Activated gamma-delta T cell (primary cell): ENCODE results near the gene CCN2.
"Not testable (repeated sequence)": the region's sequence is repeated elsewhere in the genome, so short reads cannot be mapped to it uniquely, and the experiment has no call there.

Source experiments
- DNase-seq: peaks from one replicate; lab custom pipeline; 2025; lab: John Stamatoyannopoulos, UW

The CCN2 gene

DNA sequence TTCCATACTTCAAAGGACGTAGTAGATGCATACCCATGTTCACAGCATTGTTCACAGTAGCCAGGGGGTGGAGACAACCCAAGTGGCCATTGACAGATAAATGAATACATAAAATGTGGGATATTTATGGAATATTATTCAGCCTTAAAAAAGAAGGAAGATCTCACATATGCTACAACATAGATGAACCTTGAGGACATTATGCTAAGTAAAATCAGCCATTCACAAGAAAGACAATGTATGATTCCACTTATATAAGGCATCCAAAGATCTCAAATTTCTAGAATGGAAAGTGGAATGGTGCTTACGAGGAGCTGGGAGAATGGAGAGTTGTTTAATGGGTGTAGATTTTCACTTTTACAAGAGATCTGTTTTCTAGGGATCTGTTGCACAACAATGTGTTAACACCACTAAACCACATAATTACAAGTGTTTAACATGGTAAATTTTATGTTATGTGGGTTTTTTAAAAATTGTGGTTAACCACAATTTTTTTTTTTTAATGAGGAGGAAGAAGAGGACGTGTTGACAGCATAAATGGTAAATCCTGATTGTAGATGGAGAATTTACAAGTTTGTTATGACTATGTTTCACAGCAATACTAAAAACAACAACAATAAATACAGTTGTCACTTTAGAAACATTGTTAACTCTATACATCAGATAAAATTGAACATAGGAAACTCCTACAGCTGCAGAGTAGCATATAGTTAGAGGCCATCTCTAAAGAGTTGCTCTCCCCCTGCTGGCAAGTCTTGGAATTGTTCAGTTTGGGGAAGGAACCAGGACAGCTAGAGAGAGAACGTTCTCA is 41.6 kb downstream of the CCN2 start:
- no peak for DNase-seq

DNA sequence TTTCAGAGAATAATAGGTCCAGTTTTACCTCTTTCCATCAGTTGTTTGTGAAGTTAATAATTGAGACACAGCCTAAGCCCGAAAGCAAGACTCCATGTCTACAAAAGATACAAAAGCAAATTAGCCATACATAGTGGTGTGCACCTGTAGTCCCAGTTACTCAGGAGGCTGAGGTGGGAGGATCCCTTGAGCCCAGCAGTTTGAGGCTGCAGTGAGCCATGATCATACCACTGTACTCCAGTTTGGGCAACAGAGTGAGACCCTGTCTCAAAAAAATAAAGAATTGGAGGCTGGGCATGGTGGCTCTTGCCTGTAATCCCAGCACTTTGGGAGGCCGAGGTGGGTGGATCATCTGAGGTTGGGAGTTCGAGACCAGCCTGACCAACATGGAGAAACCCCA is 42.4 kb downstream of the CCN2 start:
- DNase-seq, result not testable (repeated sequence)

DNA sequence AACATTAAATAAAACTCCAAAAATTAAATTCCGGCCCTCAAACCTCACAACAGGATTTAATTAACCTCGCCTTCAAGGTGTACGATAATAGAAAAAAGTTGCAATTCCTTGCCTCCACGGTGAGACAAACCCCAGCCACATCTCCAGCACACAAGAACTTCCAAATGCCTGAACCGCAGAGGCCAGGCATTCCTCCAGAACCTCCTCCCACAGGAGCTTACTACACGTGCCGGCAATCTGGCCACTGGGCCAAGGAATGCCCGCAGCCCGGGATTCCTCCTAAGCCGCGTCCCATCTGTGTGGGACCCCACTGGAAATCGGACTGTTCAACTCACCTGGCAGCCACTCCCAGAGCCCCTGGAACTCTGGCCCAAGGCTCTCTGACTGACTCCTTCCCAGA is 47.4 kb downstream of the CCN2 start:
- not testable (repeated sequence) for DNase-seq

DNA sequence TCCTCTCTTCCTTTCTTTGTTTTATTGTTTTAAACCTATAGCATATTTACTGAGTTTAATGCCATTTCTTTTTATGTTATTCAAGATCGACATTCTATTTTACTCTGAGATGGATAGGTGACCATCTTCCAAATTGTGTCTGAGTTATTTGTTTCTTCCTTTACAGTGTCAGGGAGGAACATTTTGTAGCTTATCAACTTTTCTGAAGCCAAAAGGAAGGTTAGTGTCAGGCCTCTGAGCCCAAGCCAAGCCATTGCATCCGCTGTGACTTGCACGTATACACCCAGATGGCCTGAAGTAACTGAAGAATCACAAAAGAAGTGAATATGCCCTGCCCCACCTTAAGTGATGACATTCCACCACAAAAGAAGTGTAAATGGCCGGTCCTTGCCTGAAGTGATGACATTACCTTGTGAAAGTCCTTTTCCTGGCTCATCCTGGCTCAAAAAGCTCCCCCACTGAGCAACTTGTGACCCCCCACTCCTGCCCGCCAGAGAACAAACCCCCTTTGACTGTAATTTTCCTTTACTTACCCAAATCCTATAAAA is 49.8 kb downstream of the CCN2 start:
- DNase-seq, result not testable (repeated sequence)

DNA sequence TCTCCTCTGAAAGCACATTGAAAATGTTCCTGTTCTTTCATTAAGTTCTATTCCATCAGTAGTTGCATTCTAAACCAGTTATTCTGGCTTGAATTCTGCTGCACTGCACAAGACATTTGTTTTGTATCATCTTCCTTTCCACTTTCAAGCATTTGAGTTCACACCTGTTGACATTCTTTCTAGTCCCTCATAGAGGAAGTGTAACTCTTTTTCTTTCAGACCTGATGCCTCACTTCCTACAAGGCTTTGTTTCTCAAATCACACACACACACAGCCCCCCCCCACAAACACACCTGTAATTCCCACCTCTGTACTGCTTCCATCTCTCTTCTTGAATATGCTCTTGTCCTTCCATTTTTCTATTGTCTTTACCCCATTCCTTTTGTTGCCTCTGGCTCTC is 50.9 kb downstream of the CCN2 start:
- no peak for DNase-seq

DNA sequence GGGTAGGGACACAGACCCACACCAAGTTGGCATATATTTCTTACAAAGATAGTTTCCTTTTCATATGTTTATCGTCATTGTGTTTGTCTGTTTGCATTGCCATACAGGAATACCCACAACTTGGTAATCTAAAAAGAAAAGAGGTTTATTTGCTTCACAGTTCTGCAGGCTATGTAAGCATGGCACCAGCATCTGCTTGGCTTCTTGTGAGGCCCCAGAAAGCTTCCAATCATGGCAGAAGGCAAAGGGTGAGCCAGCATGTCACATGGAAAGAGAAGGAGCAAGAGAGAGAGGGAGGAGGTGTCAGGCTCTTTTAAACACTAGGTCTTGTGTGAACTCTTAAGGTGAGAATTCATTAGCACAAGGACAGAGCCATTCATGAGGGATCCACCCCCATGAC is 52.5 kb downstream of the CCN2 start:
- no peak for DNase-seq
